HCT116 (cell line): ENCODE data around the gene ERCC6L. TPM values are rescaled to one million over a fixed set of nuclear protein-coding genes. Genes with fewer than 3 reads are reported as not detected.

Source experiments
- ATAC-seq: fragments of 200-7000 bp; cut with Tn5 transposase; 2 replicates; pipeline ENCODE4 v1.9.1; 2020; ENCODE audit warnings: mild to moderate bottlenecking, moderate library complexity
- BruUV-seq: library from RNA; stranded (reverse); fragments of 400-500 nt; replicated peaks from 2 replicates; lab custom pipeline; 2021; lab: Mats Ljungman, UMichigan
- CTCF ChIA-PET: fragments of 300-600 bp; sonication (Branson Sonifier 250); formaldehyde crosslinking; loops from one replicate; lab custom pipeline; 2021; ENCODE audit warnings: antibody characterized with exemption; lab: Charles Lee
- POLR2A ChIA-PET: fragments of 300-600, 350-600 bp; sonication (Branson Sonifier 250); formaldehyde crosslinking; loops from one replicate; lab custom pipeline; 2021; ENCODE audit warnings: antibody characterized with exemption; lab: Charles Lee
- RAD21 ChIA-PET, 2 experiments: fragments of 300-600 bp; sonication (Branson Sonifier 250); formaldehyde crosslinking; loops; one replicate each; lab custom pipeline; 2023; ENCODE audit warnings: low total read pairs in 2 of 2; ENCODE audit not compliant: uncharacterized antibody in 2 of 2, unreplicated experiment in 2 of 2, low non-redundant PET in 1 of 2; lab: Charles Lee
- DNase-seq: peaks from one replicate; pipeline ENCODE4 v3.0.0-alpha.2; 2010; ENCODE audit warnings: low read depth, low spot score
- H2AFZ ChIP-seq: fragments of 200-600 bp; shearing (Covaris generic), sonication (generic); 2 replicates; pipeline ENCODE4 v1.6.1; 2017; ENCODE audit warnings: low read depth, mixed run types, mixed read lengths, antibody characterized with exemption, low read length; ENCODE audit not compliant: poor library complexity, severe bottlenecking
- H3K27ac ChIP-seq: 2 replicates; pipeline ENCODE4 v1.5.1; 2012; ENCODE audit warnings: low read depth, low read length
- H3K27me3 ChIP-seq: fragments of 200-600 bp; sonication (generic); 2 replicates; pipeline ENCODE4 v1.6.1; 2016; ENCODE audit warnings: mixed run types, low read length, mixed read lengths; ENCODE audit not compliant: insufficient read depth
- H3K36me3 ChIP-seq, 2 experiments: fragments of 200-500 bp in 1 of 2; fragments of 200-600 bp in 1 of 2; sonication (Bioruptor generic) in 1 of 2; sonication (generic) in 1 of 2; 2 replicates each; pipeline versions ENCODE4 v1.5.1 to v1.6.1; 2014 to 2016; ENCODE audit warnings: low read length in 2 of 2, inconsistent platforms in 1 of 2, mixed read lengths in 1 of 2, mixed run types in 1 of 2; ENCODE audit not compliant: insufficient read depth in 2 of 2, control insufficient read depth in 1 of 2
- H3K4me1 ChIP-seq, 2 experiments: fragments of 200-600 bp in 1 of 2; sonication (generic) in 1 of 2; 2 replicates each; pipeline versions ENCODE4 v1.5.1 to v1.6.1; 2012 to 2017; ENCODE audit warnings: low read length in 2 of 2, inconsistent platforms in 1 of 2, mild to moderate bottlenecking in 1 of 2, mixed read lengths in 1 of 2, mixed run types in 1 of 2, moderate library complexity in 1 of 2; ENCODE audit not compliant: insufficient read depth in 2 of 2, control insufficient read depth in 1 of 2
- H3K4me2 ChIP-seq: fragments of 200-600 bp; sonication (generic); 2 replicates; pipeline ENCODE4 v1.6.1; 2017; ENCODE audit warnings: mixed run types, low read length, mixed read lengths
- H3K4me3 ChIP-seq, 2 experiments: fragments of 200-600 bp in 1 of 2; sonication (generic) in 1 of 2; replicated peaks in 1 of 2; 2 replicates each; pipeline ENCODE4 v1.5.1; 2011 to 2016; ENCODE audit warnings: low read length in 2 of 2, control low read depth in 1 of 2, low read depth in 1 of 2, mild to moderate bottlenecking in 1 of 2, mixed read lengths in 1 of 2, mixed run types in 1 of 2
- H3K79me2 ChIP-seq: fragments of 200-600 bp; sonication (generic); 2 replicates; pipeline ENCODE4 v1.6.1; 2017; ENCODE audit warnings: mild to moderate bottlenecking, mixed run types, low read length, moderate library complexity, mixed read lengths; ENCODE audit not compliant: insufficient read depth
- H3K9ac ChIP-seq: fragments of 200-600 bp; sonication (generic); 2 replicates; pipeline ENCODE4 v1.6.1; 2016; ENCODE audit warnings: low read length, mixed read lengths
- H3K9me2 ChIP-seq: fragments of 200-600 bp; sonication (generic), shearing (Covaris generic); 2 replicates; pipeline ENCODE4 v1.6.1; 2017; ENCODE audit warnings: mixed run types, mild to moderate bottlenecking, moderate library complexity; ENCODE audit not compliant: insufficient read depth
- H3K9me3 ChIP-seq, 2 experiments: fragments of 200-500 bp in 1 of 2; fragments of 200-600 bp in 1 of 2; sonication (Bioruptor generic) in 1 of 2; sonication (generic) in 1 of 2; 2 replicates each; pipeline ENCODE4 v1.6.1; 2014 to 2017; ENCODE audit warnings: low read length in 2 of 2, mixed read lengths in 2 of 2, inconsistent platforms in 1 of 2, low read depth in 1 of 2, mild to moderate bottlenecking in 1 of 2, mixed run types in 1 of 2, moderate library complexity in 1 of 2; ENCODE audit not compliant: control insufficient read depth in 1 of 2, insufficient read depth in 1 of 2
- H4K20me1 ChIP-seq: fragments of 200-600 bp; sonication (generic), shearing (Covaris generic); 2 replicates; pipeline ENCODE4 v1.6.1; 2017; ENCODE audit warnings: mixed run types, mild to moderate bottlenecking, moderate library complexity; ENCODE audit not compliant: insufficient read depth
- EGR1 ChIP-seq: IDR thresholded peaks from 2 replicates; pipeline ENCODE4 v1.6.1; 2012; ENCODE audit warnings: low read depth
- FOSL1 ChIP-seq: IDR thresholded peaks from 2 replicates; pipeline ENCODE4 v1.6.1; 2012; ENCODE audit warnings: low read depth
- POLR2AphosphoS5 ChIP-seq: IDR thresholded peaks from 2 replicates; pipeline ENCODE4 v1.6.1; 2011; ENCODE audit warnings: mild to moderate bottlenecking, low read depth, low read length, moderate library complexity
- REST ChIP-seq: IDR thresholded peaks from 2 replicates; pipeline ENCODE4 v1.6.1; 2012; ENCODE audit warnings: low read depth
- intact Hi-C: fragments of 100-400 bp; cut with micrococcal nuclease; formaldehyde crosslinking; loops from 2 replicates; pipeline ENCODE4 v1.10.0; 2022
- total RNA-seq: library from RNA; stranded (reverse); gene quantifications from one replicate; pipeline ENCODE4 v1.2.1, GENCODE V29; 2021; ENCODE audit not compliant: unreplicated experiment
- TF ChIP-seq, protein P1 (sequence below): IDR thresholded peaks from 2 replicates; pipeline ENCODE4 v1.6.1; 2012

Gene ERCC6L
- total RNA-seq, 1 experiment from 2014 or later: 12.5 TPM

- H3K27ac ChIP-seq: no peak overlapping the region
- H3K9me2 ChIP-seq: no peaks in the 10 kb centered on the region
- no peak overlapping the region for H2AFZ ChIP-seq
- POLR2A ChIA-PET: interaction anchor here (0.6 kb wide), 1 partner anchor 34 kb away, joined by 3 read pairs; the partner anchor contains the start of gene RPS4X
- H3K4me3 ChIP-seq: no peak overlapping the region
- CTCF ChIA-PET: no interaction called here
- no TSS peak for BruUV-seq
- H4K20me1 ChIP-seq: no peaks in the 10 kb centered on the region
- peaks cover 2% of the 10 kb centered on the region for H3K79me2 ChIP-seq
- no peak overlapping the region for H3K4me2 ChIP-seq
- TF ChIP-seq, protein P1, sequence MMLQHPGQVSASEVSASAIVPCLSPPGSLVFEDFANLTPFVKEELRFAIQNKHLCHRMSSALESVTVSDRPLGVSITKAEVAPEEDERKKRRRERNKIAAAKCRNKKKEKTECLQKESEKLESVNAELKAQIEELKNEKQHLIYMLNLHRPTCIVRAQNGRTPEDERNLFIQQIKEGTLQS: no peak
- TF ChIP-seq REST: no peak
- no peak for TF ChIP-seq FOSL1
- TF ChIP-seq EGR1: no peak
- TF ChIP-seq, all 23 proteins: peak for 0
- ATAC-seq (no peak), DNase-seq (no peak)
- RAD21 ChIA-PET: interaction anchor here in 1 of 2 experiments (0.6 kb wide), 1 partner anchor 297 kb away, joined by 3 read pairs; no protein-coding TSS in a partner anchor
- intact Hi-C loops: no loop called here
- Histone ChIP-seq H3K9me3 (no peaks in the 10 kb centered on the region), H3K9ac (no peak overlapping the region), H3K27me3 (no peaks in the 10 kb centered on the region), H3K36me3 (no peaks in the 10 kb centered on the region), H3K4me1 (peaks cover 0 to 9% of the 10 kb centered on the region in 2 experiments; a peak in 3 of 4 replicates)
Observed at GRCh38 chrX:72243472-72243871, 4.6 kb upstream of the ERCC6L start.

- ChIA-PET CTCF (no interaction called here), POLR2A (no interaction called here), RAD21 (no interaction called here)
- no peak overlapping the region for H3K4me3 ChIP-seq
- no peaks in the 10 kb centered on the region; a peak in 2 of 4 replicates for H3K4me1 ChIP-seq
- no peak for TF ChIP-seq POLR2AphosphoS5
- TF ChIP-seq EGR1: no peak
- H3K9ac ChIP-seq: no peak overlapping the region
- intact Hi-C loops: no loop called here
- H3K4me2 ChIP-seq: no peak overlapping the region
- H4K20me1 ChIP-seq: no peaks in the 10 kb centered on the region
- no peak overlapping the region for H2AFZ ChIP-seq
- BruUV-seq: no TSS peak
- H3K27me3 ChIP-seq: no peaks in the 10 kb centered on the region
- H3K9me2 ChIP-seq: no peaks in the 10 kb centered on the region
- no peak overlapping the region for H3K27ac ChIP-seq
- H3K79me2 ChIP-seq: peaks cover 19% of the 10 kb centered on the region
- H3K9me3 ChIP-seq: no peaks in the 10 kb centered on the region
- no peak for DNase-seq
- no peak for ATAC-seq
- H3K36me3 ChIP-seq: peaks cover 3% of the 10 kb centered on the region in 2 experiments; a peak in 1 of 4 replicates
Observed at GRCh38 chrX:72240976-72241375, 2.1 kb upstream of the ERCC6L start.
